Kidney epithelial cell (primary cell): Measurements from ENCODE around the gene BATF. TPM values are rescaled to one million over a fixed set of nuclear protein-coding genes. Genes with fewer than 3 reads are reported as not detected.

Source experiments
- DNase-seq: peaks from one replicate; pipeline ENCODE4 v3.0.0-alpha.2; 2010; ENCODE audit warnings: low read depth
- H3K27me3 ChIP-seq: 2 replicates; pipeline ENCODE4 v1.6.0; 2011; ENCODE audit warnings: low read length; ENCODE audit not compliant: control insufficient read depth, insufficient read depth
- H3K36me3 ChIP-seq: 2 replicates; pipeline ENCODE4 v1.5.1; 2011; ENCODE audit warnings: low read length; ENCODE audit not compliant: control insufficient read depth, insufficient read depth
- H3K4me3 ChIP-seq: 2 replicates; pipeline ENCODE4 v1.5.1; 2011; ENCODE audit warnings: low read depth, mild to moderate bottlenecking, control low read depth, low read length
- total RNA-seq: library from RNA; depleted of rRNA; stranded (reverse); fragments of >200 nt; gene quantifications from 2 replicates; pipeline ENCODE4 v1.2.3, GENCODE V29; 2015
- TF ChIP-seq, protein P1 (sequence below): IDR thresholded peaks from 2 replicates; pipeline ENCODE4 v1.5.1; 2011; ENCODE audit warnings: mild to moderate bottlenecking, moderate library complexity, low read length, control low read depth, inconsistent platforms; ENCODE audit not compliant: insufficient read depth, poor library complexity, severe bottlenecking

The BATF gene
- total RNA-seq, 1 donor from 2014 or later, result not detected

DNA sequence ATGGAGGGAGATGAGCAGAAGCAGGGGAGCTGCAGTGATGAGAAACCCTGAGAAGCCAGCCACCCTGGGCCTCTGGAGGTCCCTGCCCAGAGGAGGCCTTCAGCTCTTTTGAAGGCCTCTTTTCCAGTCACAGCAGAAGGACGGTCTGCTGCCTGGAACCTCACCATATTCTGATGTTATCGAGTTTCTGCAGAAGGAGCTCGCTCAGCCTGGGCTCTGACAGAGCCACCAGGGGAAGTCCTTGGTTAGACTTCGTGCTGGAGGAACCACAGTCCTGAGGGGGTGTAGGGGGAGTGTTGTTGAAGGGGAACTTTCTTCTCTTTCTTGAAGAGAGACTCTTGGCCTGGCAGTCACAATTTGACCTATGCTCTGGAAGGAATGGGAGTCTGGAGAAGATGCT is 25.1 kb upstream of the BATF start:
- Histone ChIP-seq H3K4me3 (no peak overlapping the region), H3K27me3 (no peaks in the 10 kb centered on the region), H3K36me3 (no peaks in the 10 kb centered on the region)
- DNase-seq, result no peak
- TF ChIP-seq, protein P1, sequence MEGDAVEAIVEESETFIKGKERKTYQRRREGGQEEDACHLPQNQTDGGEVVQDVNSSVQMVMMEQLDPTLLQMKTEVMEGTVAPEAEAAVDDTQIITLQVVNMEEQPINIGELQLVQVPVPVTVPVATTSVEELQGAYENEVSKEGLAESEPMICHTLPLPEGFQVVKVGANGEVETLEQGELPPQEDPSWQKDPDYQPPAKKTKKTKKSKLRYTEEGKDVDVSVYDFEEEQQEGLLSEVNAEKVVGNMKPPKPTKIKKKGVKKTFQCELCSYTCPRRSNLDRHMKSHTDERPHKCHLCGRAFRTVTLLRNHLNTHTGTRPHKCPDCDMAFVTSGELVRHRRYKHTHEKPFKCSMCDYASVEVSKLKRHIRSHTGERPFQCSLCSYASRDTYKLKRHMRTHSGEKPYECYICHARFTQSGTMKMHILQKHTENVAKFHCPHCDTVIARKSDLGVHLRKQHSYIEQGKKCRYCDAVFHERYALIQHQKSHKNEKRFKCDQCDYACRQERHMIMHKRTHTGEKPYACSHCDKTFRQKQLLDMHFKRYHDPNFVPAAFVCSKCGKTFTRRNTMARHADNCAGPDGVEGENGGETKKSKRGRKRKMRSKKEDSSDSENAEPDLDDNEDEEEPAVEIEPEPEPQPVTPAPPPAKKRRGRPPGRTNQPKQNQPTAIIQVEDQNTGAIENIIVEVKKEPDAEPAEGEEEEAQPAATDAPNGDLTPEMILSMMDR, result no peak

DNA sequence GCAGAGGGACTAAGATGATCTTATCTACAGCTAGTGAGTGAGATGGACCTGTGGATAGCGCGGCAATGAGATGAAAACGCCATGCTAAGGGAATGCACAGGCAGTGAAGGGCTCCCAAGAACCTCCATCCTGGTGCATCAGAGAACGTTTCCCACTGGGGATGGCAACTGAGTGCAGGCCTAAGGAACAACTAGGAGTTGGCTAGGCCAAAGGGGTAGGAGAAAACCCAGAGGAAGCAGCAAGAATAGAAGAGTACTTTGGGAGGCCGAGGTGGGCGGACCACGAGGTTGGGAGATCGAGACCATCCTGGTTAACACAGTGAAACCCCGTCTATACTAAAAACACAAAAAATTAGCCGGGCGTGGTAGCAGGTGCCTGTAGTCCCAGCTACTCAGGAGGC is 24.6 kb upstream of the BATF start:
- no peaks in the 10 kb centered on the region for H3K36me3 ChIP-seq
- H3K4me3 ChIP-seq, result no peak overlapping the region
- TF ChIP-seq, protein P1, result no peak
- DNase-seq, result no peak
- H3K27me3 ChIP-seq, result no peaks in the 10 kb centered on the region

DNA sequence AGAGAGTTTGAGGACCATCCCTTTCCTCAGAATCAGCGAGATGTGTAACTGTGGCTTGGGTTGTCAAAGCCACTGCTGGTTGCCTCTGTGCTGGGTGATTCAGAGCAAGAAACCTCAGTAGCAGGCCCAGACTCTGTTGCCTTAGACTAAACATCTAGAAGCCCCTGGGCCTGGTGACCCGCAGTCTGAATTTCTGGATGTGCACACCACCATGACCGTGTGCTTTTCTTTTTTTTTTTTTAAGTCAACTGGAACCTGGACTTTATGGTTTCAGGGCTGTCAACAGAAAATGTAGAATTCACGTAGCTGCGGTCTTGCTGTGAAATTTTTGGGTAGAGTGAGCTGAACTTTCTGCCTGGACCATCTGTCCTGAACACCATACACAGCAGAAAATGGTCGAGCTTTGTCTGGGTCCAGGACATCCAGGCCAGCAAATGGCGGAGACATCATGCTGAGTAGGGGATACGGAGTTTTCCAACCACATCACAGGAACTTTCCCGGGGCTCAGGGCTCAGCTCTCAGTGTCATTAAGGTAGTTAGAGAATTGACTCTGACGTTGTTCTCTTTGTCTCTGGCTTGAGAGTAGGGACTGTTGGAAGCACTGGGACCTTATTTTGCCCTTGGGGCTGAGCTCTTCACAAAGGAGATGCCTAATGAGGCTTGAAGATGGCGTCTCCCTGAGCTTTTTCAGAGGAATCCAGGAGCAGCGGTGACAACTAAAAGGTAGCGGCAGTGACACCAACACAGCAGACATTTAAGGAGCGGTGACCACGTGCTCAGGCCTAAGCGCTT is 23.0 kb upstream of the BATF start:
- Histone ChIP-seq H3K36me3 (no peaks in the 10 kb centered on the region), H3K4me3 (no peak overlapping the region), H3K27me3 (no peaks in the 10 kb centered on the region)
- DNase-seq, result no peak
- TF ChIP-seq, protein P1, result no peak

DNA sequence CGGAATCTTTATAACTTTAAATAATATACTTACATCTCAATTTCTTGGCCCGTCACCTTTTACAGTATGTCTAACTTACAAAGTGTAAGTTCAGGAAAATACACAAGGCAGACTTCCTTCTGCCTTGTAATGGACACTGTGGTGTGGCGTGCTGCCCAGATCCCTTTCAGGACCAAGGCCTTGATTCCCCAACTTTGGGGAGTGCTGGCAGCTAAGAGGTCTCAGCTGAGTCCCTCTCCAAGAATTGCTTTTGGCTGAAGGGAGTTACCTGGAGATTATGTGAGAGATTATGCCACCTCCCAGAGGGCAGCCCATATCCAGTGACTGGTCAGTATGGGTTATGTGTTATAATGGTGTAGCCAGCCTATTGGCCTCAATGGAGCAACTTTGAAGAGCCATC is 21.2 kb upstream of the BATF start:
- DNase-seq, result no peak
- no peaks in the 10 kb centered on the region for H3K36me3 ChIP-seq
- no peak overlapping the region for H3K4me3 ChIP-seq
- H3K27me3 ChIP-seq, result no peaks in the 10 kb centered on the region
- TF ChIP-seq, protein P1, result no peak

DNA sequence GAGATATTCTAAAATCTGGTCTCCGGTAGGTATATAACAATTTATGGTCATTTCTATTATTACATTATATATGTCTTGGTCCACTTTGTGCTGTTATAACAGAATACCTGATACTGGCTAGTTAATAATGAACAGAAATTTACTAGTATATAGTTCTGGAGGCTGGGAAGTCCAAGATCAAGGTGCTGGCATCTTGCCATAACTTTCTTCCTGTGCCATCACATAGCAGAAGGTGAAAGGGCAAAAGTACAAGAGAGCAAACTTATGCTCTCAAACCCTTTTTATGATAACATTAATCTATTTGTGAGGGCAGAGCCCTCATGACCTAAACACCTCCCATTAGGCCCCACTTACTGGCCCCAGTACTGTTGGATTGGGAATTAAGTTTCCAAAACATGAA is 17.9 kb upstream of the BATF start:
- no peaks in the 10 kb centered on the region for H3K27me3 ChIP-seq
- no peaks in the 10 kb centered on the region for H3K36me3 ChIP-seq
- no peak overlapping the region for H3K4me3 ChIP-seq
- TF ChIP-seq, protein P1, result no peak
- no peak for DNase-seq

DNA sequence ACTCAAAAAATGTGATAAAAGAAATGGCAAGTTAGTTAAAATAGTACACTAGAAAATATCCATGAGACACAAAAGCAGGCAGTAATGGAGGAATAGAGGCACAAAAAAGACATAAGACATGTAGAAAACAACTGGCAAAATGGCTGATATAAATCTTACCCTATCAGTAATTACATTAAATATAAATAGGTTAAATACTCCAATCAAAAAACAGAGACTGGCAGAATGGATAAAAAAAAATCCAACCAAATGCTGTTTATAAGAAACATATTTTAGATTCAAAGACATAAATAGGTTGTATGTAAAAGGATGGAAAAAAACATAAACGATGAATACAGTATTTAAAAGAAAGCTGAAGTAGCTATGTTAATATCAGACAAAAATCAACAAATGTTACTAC is 15.3 kb upstream of the BATF start:
- no peaks in the 10 kb centered on the region for H3K36me3 ChIP-seq
- H3K4me3 ChIP-seq, result no peak overlapping the region
- DNase-seq, result no peak
- TF ChIP-seq, protein P1, result no peak
- H3K27me3 ChIP-seq, result no peaks in the 10 kb centered on the region
